Liver (tissue), 9 donors: ENCODE measurements around the gene HSPB3. TPM values are rescaled to one million over a fixed set of nuclear protein-coding genes. Genes with fewer than 3 reads are reported as not detected.

ENCODE experiments used
- DNase-seq: peaks from one replicate; pipeline ENCODE4 v3.0.0-alpha.2; 2017; ENCODE audit warnings: low spot score
- H3K27ac ChIP-seq, 2 donors: one replicate each; pipeline ENCODE4 v1.7.0; 2013; ENCODE audit warnings: inconsistent platforms in 2 of 2, low read length in 2 of 2, control low read depth in 1 of 2, low read depth in 1 of 2, mild to moderate bottlenecking in 1 of 2
- H3K27me3 ChIP-seq, 4 donors: one replicate each; pipeline versions ENCODE4 v1.6.1 to v1.7.0; 2013; ENCODE audit warnings: low read length in 3 of 4, inconsistent platforms in 1 of 4, mild to moderate bottlenecking in 1 of 4, moderate library complexity in 1 of 4; ENCODE audit not compliant: control insufficient read depth in 4 of 4, insufficient read depth in 4 of 4
- H3K36me3 ChIP-seq, 4 donors: one replicate each; pipeline versions ENCODE4 v1.6.1 to v1.7.0; 2013; ENCODE audit warnings: low read length in 3 of 4, mild to moderate bottlenecking in 3 of 4, low read depth in 1 of 4, moderate library complexity in 1 of 4; ENCODE audit not compliant: control insufficient read depth in 4 of 4, insufficient read depth in 3 of 4
- H3K4me1 ChIP-seq, 4 donors: one replicate each; pipeline versions ENCODE4 v1.6.1 to v1.7.0; 2013; ENCODE audit warnings: low read length in 3 of 4, mild to moderate bottlenecking in 3 of 4, moderate library complexity in 1 of 4; ENCODE audit not compliant: control insufficient read depth in 4 of 4, insufficient read depth in 4 of 4
- H3K4me3 ChIP-seq, 3 donors: one replicate each; pipeline versions ENCODE4 v1.6.1 to v1.7.0; 2013; ENCODE audit warnings: low read length in 3 of 3, control low read depth in 1 of 3, low read depth in 1 of 3, mild to moderate bottlenecking in 1 of 3
- H3K9ac ChIP-seq, 2 donors: one replicate each; pipeline ENCODE4 v1.7.0; 2013; ENCODE audit warnings: low read length in 2 of 2, mild to moderate bottlenecking in 2 of 2, moderate library complexity in 2 of 2, control low read depth in 1 of 2, low read depth in 1 of 2
- H3K9me3 ChIP-seq, 4 donors: one replicate each; pipeline versions ENCODE4 v1.6.1 to v1.7.0; 2013; ENCODE audit warnings: low read length in 3 of 4; ENCODE audit not compliant: control insufficient read depth in 4 of 4
- EGR1 ChIP-seq, 2 donors: IDR thresholded peaks; 2 replicates each; pipeline ENCODE4 v1.6.1; 2016 to 2018; ENCODE audit warnings: antibody characterized with exemption in 2 of 2, low read depth in 2 of 2
- FOXA1 ChIP-seq: IDR thresholded peaks from 2 replicates; pipeline ENCODE4 v1.6.1; 2016; ENCODE audit warnings: antibody characterized with exemption
- FOXA2 ChIP-seq: IDR thresholded peaks from 2 replicates; pipeline ENCODE4 v1.6.1; 2016; ENCODE audit warnings: antibody characterized with exemption
- GABPA ChIP-seq, 2 donors: IDR thresholded peaks in 1 of 2; conservative IDR thresholded peaks in 1 of 2; 2 replicates each; pipeline ENCODE4 v1.6.1; 2016; ENCODE audit warnings: antibody characterized with exemption in 2 of 2, mild to moderate bottlenecking in 1 of 2, moderate library complexity in 1 of 2
- HNF4G ChIP-seq: IDR thresholded peaks from 2 replicates; pipeline ENCODE4 v1.6.1; 2016; ENCODE audit warnings: antibody characterized with exemption
- RAD21 ChIP-seq, 2 donors: IDR thresholded peaks; 2 replicates each; pipeline ENCODE4 v1.6.1; 2016; ENCODE audit warnings: antibody characterized with exemption in 2 of 2, mild to moderate bottlenecking in 2 of 2
- SP1 ChIP-seq: IDR thresholded peaks from 2 replicates; pipeline ENCODE4 v1.6.1; 2018; ENCODE audit warnings: antibody characterized with exemption, mild to moderate bottlenecking
- TAF1 ChIP-seq: conservative IDR thresholded peaks from 2 replicates; pipeline ENCODE4 v1.6.1; 2016; ENCODE audit warnings: antibody characterized with exemption, mild to moderate bottlenecking
- YY1 ChIP-seq: IDR thresholded peaks from 2 replicates; pipeline ENCODE4 v1.6.1; 2016; ENCODE audit warnings: antibody characterized with exemption, mild to moderate bottlenecking
- WGBS: extraction: QIAGEN DNeasy Blood & Tissue Kit; methylation state at CpG from one replicate; pipeline ENCODE4 v1.1.7; 2013; 5-methylcytosine and 5-hydroxymethylcytosine counted together
- polyA plus RNA-seq, 2 donors: library from polyadenylated mRNA; stranded (reverse) in 1 of 2; unstranded in 1 of 2; fragments of 200-250 nt in 1 of 2; fragments of >200 nt in 1 of 2; fragmentation: Nextera tagmentation in 1 of 2; extraction: Ambion mirVana in 1 of 2; gene quantifications; one replicate each; pipeline versions ENCODE4 v1.2.1 to v1.2.3, GENCODE V29; 2013 to 2015
- total RNA-seq, 2 donors: library from RNA; depleted of rRNA; stranded (reverse); fragments of >200 nt; gene quantifications; one replicate each; pipeline ENCODE4 v1.2.3, GENCODE V29; 2014
- TF ChIP-seq, protein P1 (sequence below): IDR thresholded peaks from 2 replicates; pipeline ENCODE4 v1.6.1; 2016; ENCODE audit warnings: antibody characterized with exemption
- TF ChIP-seq, protein P2 (sequence below): IDR thresholded peaks from 2 replicates; pipeline ENCODE4 v1.6.1; 2016; ENCODE audit warnings: antibody characterized with exemption
- TF ChIP-seq, protein P3 (sequence below): IDR thresholded peaks from 2 replicates; pipeline ENCODE4 v1.6.1; 2016; ENCODE audit warnings: antibody characterized with exemption, mild to moderate bottlenecking
- TF ChIP-seq, protein P4 (sequence below): IDR thresholded peaks from 2 replicates; pipeline ENCODE4 v1.6.1; 2016; ENCODE audit warnings: antibody characterized with exemption
- TF ChIP-seq, protein P5 (sequence below): fragments of 150-350 bp; IDR thresholded peaks from 2 replicates; pipeline ENCODE4 v1.5.1; 2017; ENCODE audit warnings: improper control_type of control experiment, low read depth, low read length; ENCODE audit not compliant: missing input control
- donor health status: healthy.
- donor health status: healthy.
- donor health status: healthy.
- donor health status: healthy.
- donor health status: healthy.

The HSPB3 gene
- total and polyA plus RNA-seq, 4 donors = 0.17 TPM; not detected in 3

DNA sequence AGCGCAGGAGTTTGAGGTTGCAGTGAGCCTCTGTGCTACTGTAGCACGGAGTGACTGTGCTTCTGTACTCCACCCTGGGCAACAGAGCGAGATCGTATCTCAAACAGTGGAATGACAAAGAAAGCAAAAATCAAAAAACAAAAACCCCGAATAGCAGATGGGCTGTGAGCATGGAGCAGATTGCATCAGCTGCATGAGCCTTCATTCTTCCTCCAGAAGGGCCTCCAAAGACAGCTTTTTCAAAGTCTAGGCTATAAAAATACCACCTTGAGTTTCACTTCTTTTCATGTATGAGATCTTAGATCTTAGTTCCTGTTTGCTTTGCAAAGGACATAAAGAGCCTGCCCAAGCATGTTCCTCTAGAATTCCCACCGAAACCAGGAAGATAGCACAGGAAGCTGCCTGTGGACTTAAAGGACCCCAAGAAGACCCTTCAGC is 15.0 kb upstream of the HSPB3 start (continued):
- TF ChIP-seq, protein P1, sequence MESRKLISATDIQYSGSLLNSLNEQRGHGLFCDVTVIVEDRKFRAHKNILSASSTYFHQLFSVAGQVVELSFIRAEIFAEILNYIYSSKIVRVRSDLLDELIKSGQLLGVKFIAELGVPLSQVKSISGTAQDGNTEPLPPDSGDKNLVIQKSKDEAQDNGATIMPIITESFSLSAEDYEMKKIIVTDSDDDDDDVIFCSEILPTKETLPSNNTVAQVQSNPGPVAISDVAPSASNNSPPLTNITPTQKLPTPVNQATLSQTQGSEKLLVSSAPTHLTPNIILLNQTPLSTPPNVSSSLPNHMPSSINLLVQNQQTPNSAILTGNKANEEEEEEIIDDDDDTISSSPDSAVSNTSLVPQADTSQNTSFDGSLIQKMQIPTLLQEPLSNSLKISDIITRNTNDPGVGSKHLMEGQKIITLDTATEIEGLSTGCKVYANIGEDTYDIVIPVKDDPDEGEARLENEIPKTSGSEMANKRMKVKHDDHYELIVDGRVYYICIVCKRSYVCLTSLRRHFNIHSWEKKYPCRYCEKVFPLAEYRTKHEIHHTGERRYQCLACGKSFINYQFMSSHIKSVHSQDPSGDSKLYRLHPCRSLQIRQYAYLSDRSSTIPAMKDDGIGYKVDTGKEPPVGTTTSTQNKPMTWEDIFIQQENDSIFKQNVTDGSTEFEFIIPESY = no peak

DNA sequence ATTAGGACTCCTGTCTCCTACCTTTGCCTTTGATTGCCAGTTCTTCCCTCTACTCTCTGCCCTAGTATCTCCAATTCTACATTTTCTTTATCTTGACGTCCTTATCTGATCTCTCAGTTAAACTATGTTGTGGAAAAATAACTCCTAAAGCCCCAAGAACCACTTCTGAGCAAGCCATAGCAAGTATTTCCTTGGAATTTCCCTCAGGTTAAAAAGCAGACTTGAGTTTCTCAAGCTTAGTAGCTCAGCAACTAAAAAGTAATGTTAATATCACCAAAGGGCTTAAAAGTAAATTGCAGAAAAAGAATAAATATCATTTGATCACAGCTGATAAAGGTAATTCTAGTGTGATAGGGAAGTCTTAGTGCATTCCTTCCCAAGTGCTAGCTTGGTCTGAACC is 13.2 kb upstream of the HSPB3 start:
- DNase-seq = no peak
- Histone ChIP-seq H3K9ac (no peak overlapping the region), H3K27ac (no peak overlapping the region), H3K4me1 (no peaks in the 10 kb centered on the region), H3K36me3 (no peaks in the 10 kb centered on the region), H3K27me3 (no peaks in the 10 kb centered on the region), H3K4me3 (no peak overlapping the region), H3K9me3 (no peaks in the 10 kb centered on the region)
- WGBS = 20% methylated on average over 1 of the region's 1 CpG
- TF ChIP-seq FOXA2 = no peak
- no peak for TF ChIP-seq SP1
- TF ChIP-seq FOXA1 = no peak
- TF ChIP-seq GABPA (IDR thresholded peaks at IDR 0.05 in 1 of 2, conservative IDR thresholded peaks at IDR 0.05 in 1 of 2) = no peak
- TF ChIP-seq HNF4G = no peak
- TF ChIP-seq, protein P2, sequence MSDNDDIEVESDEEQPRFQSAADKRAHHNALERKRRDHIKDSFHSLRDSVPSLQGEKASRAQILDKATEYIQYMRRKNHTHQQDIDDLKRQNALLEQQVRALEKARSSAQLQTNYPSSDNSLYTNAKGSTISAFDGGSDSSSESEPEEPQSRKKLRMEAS = no peak
- TF ChIP-seq, protein P3, sequence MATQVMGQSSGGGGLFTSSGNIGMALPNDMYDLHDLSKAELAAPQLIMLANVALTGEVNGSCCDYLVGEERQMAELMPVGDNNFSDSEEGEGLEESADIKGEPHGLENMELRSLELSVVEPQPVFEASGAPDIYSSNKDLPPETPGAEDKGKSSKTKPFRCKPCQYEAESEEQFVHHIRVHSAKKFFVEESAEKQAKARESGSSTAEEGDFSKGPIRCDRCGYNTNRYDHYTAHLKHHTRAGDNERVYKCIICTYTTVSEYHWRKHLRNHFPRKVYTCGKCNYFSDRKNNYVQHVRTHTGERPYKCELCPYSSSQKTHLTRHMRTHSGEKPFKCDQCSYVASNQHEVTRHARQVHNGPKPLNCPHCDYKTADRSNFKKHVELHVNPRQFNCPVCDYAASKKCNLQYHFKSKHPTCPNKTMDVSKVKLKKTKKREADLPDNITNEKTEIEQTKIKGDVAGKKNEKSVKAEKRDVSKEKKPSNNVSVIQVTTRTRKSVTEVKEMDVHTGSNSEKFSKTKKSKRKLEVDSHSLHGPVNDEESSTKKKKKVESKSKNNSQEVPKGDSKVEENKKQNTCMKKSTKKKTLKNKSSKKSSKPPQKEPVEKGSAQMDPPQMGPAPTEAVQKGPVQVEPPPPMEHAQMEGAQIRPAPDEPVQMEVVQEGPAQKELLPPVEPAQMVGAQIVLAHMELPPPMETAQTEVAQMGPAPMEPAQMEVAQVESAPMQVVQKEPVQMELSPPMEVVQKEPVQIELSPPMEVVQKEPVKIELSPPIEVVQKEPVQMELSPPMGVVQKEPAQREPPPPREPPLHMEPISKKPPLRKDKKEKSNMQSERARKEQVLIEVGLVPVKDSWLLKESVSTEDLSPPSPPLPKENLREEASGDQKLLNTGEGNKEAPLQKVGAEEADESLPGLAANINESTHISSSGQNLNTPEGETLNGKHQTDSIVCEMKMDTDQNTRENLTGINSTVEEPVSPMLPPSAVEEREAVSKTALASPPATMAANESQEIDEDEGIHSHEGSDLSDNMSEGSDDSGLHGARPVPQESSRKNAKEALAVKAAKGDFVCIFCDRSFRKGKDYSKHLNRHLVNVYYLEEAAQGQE = no peak
- TF ChIP-seq, protein P1 = no peak
- TF ChIP-seq RAD21 (IDR thresholded peaks at IDR 0.05) = no peak

DNA sequence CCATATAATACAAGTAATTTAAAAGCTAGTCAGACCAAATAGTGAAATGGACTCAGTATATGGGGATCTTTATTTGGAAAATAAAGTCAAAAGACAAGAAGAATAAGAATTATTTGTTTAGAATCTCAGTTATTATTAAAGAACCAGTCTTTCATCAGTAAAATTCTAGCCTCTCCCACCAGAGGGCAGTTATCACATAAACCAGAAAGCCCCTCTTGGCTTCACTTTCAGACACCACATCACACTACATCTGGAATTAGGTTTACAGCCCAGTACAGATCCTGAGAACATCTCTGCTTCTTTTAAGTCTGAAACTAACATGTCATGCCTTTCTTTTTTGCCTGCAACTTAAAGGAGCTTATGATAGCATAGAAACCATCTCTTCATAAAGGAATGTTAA is 12.2 kb upstream of the HSPB3 start:
- H3K9ac ChIP-seq = no peak overlapping the region
- no peaks in the 10 kb centered on the region for H3K36me3 ChIP-seq
- DNase-seq = no peak
- no peak overlapping the region for H3K27ac ChIP-seq
- TF ChIP-seq RAD21 (IDR thresholded peaks at IDR 0.05) = peak; percentile 56 to 73
- TF ChIP-seq, protein P4, sequence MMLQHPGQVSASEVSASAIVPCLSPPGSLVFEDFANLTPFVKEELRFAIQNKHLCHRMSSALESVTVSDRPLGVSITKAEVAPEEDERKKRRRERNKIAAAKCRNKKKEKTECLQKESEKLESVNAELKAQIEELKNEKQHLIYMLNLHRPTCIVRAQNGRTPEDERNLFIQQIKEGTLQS = no peak
- TF ChIP-seq, protein P5, sequence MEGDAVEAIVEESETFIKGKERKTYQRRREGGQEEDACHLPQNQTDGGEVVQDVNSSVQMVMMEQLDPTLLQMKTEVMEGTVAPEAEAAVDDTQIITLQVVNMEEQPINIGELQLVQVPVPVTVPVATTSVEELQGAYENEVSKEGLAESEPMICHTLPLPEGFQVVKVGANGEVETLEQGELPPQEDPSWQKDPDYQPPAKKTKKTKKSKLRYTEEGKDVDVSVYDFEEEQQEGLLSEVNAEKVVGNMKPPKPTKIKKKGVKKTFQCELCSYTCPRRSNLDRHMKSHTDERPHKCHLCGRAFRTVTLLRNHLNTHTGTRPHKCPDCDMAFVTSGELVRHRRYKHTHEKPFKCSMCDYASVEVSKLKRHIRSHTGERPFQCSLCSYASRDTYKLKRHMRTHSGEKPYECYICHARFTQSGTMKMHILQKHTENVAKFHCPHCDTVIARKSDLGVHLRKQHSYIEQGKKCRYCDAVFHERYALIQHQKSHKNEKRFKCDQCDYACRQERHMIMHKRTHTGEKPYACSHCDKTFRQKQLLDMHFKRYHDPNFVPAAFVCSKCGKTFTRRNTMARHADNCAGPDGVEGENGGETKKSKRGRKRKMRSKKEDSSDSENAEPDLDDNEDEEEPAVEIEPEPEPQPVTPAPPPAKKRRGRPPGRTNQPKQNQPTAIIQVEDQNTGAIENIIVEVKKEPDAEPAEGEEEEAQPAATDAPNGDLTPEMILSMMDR = peak; percentile 24
- TF ChIP-seq YY1 = no peak
- no peak for TF ChIP-seq TAF1
- TF ChIP-seq GABPA (IDR thresholded peaks at IDR 0.05 in 1 of 2, conservative IDR thresholded peaks at IDR 0.05 in 1 of 2) = no peak
- TF ChIP-seq EGR1 (IDR thresholded peaks at IDR 0.05; ENCODE audit: low read depth in 2 of 2) = no peak
- no peak for TF ChIP-seq HNF4G
- no peak for TF ChIP-seq SP1
- no peak overlapping the region for H3K4me3 ChIP-seq
- no peaks in the 10 kb centered on the region for H3K4me1 ChIP-seq
- no peaks in the 10 kb centered on the region for H3K27me3 ChIP-seq
- H3K9me3 ChIP-seq = no peaks in the 10 kb centered on the region
